GM20000 (cell line): ENCODE results near the gene RNF133.

Experiments used
- DNase-seq: peaks from one replicate; pipeline ENCODE4 v3.0.0; 2012; ENCODE audit warnings: low spot score
- TF ChIP-seq, protein P1 (sequence below): IDR thresholded peaks from 2 replicates; pipeline ENCODE4 v1.5.1; 2012; ENCODE audit warnings: mild to moderate bottlenecking, control low read depth; ENCODE audit errors: extremely low read depth, missing control alignments

RNF133 gene

DNA sequence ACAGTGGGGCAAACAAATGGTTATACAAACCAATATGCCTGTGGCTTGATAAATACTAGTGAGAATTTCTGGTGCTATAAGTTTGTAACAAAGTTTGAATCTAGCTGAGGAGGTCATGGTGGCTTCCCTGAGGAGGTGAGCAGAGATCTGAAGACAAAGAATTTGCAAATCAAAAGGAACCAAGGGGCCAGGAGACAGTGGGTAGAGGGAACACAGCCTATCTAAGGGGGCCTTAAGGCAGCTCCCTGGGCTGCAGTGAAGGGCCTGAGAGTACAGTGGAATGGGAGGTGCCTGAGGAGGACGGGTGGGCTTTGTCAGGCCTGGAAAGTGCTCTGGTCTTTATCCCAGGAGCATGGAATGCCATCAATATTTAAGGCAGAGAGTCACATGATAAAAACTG lies 21.8 kb downstream of the RNF133 start:
- DNase-seq = no peak
- TF ChIP-seq, protein P1, sequence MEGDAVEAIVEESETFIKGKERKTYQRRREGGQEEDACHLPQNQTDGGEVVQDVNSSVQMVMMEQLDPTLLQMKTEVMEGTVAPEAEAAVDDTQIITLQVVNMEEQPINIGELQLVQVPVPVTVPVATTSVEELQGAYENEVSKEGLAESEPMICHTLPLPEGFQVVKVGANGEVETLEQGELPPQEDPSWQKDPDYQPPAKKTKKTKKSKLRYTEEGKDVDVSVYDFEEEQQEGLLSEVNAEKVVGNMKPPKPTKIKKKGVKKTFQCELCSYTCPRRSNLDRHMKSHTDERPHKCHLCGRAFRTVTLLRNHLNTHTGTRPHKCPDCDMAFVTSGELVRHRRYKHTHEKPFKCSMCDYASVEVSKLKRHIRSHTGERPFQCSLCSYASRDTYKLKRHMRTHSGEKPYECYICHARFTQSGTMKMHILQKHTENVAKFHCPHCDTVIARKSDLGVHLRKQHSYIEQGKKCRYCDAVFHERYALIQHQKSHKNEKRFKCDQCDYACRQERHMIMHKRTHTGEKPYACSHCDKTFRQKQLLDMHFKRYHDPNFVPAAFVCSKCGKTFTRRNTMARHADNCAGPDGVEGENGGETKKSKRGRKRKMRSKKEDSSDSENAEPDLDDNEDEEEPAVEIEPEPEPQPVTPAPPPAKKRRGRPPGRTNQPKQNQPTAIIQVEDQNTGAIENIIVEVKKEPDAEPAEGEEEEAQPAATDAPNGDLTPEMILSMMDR = no peak

DNA sequence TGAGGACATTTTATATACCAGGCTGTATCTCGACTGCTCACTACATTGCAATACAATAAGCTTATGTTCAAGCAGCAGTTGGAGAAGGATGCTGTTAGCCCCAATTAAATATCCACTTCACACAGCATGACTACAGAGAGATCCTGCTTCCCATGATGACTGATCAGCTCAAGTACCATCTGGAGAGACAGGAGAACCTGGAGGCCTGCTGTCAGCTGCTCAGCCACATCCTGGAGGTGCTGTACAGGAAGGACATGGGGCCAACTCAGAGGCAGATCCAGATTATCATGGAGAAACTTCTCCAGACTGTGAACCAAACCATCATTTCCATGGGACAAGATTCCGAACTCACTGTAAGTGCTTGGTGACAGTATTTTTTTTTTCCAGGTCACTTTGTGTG lies 22.5 kb downstream of the RNF133 start:
- TF ChIP-seq, protein P1 = no peak
- DNase-seq = no peak

DNA sequence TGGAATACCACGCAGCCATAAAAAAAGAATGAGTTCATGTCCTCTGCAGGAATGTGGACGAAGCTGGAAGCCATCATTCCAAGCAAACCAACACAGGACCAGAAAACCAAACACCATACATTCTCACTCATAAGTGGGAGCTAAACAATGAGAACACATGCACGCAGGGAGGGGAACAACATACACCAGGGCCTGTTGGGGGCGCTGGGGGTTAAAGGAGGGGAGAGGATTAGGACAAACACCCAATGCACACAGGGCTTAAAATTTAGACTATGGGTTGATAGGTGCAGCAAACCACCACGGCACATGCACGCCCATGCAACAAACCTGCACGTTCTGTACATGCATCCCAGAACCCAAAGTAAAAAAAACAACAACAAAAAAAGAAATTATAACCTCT lies 23.3 kb downstream of the RNF133 start:
- DNase-seq = no peak
- TF ChIP-seq, protein P1 = no peak

DNA sequence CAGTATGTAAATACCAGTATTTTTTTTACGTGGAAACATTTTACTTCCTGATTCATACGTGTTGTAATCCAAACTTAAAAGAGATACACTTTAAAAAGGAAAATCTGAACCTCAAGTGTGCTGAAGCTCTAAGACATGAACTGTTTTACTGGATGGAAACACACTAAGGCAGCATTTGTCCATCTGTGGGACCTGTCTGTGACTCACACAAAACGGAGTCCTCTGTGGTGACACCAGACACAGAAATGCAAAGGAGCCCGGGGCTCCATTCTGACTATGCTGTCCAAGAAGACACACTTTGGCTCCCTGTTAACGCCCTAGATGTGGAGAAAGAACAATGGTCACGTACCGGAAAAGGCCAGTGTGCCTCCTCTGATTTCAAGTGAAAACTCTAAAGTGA lies 23.9 kb downstream of the RNF133 start:
- DNase-seq = no peak
- TF ChIP-seq, protein P1 = no peak

DNA sequence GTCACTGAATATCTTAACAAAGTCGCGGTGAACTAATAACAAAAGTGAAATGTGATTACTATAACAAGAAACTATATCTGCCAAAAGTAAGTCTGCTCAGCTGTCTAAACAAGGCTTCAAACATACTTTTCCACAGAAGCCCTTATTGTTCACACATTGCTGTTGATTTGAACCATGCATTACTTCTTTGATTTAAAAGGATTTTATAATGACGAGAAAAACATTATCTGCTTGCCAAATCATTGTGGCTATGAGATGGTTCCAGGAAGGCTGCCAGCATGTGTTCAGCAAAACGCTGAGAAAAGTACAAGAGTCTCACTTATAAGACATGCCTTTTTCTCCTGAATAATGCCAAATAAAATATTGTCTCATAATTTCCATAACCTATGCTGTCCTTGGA lies 24.4 kb downstream of the RNF133 start:
- TF ChIP-seq, protein P1 = no peak

DNA sequence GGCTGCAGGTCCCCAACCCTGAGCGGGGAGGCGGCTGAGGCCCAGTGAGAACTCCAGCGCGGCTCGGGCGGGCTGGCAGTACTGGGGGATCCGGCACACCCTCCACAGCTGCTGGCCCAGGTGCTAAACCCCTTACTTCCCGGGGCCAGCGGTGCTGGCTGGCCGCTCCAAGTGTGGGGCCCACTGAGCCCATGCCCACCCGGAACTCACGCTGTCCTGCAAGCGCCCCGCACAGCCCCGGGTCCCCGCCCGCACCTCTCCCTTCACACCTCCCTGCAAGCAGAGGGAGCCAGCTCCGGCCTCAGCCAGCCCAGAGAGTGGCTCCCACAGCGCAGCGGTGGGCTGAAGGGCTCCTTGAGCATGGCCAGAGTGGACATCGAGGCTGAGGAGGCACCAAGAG lies 25.0 kb downstream of the RNF133 start:
- DNase-seq = no peak
- TF ChIP-seq, protein P1 = no peak

More for the DNA sequence above, 24.4 kb downstream of the RNF133 start:
- DNase-seq = no peak

DNA sequence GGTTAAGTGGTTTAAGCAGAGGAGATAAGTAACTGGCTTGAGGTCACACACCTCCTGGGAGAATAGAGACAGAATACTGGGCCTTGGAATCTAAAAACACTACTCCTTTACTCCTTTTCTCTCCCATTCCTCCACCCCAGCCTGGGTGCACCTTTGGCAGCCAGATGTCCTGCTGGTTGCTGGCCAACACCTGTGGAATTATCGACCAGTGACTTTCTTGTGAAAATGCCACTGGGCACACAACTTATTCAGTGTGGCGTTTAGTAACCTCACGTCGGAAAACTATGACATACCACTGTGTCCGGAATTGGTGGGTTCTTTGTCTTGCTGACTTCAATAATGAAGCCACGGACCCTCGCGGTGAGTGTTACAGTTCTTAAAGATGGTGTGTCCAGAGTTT lies 26.4 kb downstream of the RNF133 start:
- DNase-seq = no peak
- TF ChIP-seq, protein P1 = no peak

DNA sequence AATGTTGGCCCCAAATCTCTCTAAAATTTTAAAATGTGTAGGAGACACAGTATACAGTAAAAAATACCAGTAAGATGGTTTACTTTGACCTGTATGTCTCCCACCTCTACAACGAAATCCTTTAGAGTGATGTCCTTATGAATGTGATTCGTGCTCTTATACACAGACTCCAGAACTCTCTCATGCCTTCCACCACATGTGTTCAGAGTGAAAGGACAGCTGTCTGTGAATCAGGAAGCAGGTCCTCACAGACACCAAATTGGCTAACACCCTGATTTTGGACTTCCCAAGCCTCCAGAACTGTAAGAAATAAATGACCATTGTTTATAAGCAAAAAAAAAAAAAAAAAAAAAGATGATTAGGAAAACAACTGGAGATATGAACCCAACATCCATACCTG lies 35.2 kb downstream of the RNF133 start:
- TF ChIP-seq, protein P1 = no peak
- no peak for DNase-seq
